Neural cell (in vitro differentiated cells): ENCODE data around the gene BMERB1. TPM values are rescaled to one million over a fixed set of nuclear protein-coding genes. Genes with fewer than 3 reads are reported as not detected.

ENCODE experiments used
- H2AFZ ChIP-seq: fragments of 200-600, 300-800 bp; sonication (generic), shearing (Covaris generic); 2 replicates; pipeline ENCODE4 v1.6.0; 2014; ENCODE audit warnings: low read depth, mild to moderate bottlenecking, antibody characterized with exemption, low read length, moderate library complexity
- H3F3A ChIP-seq: fragments of 200-600 bp; shearing (Covaris generic); 2 replicates; pipeline ENCODE4 v1.6.1; 2016; ENCODE audit warnings: mild to moderate bottlenecking, moderate library complexity, mixed read lengths, antibody characterized with exemption, low read length; ENCODE audit not compliant: insufficient read depth, poor library complexity, severe bottlenecking
- H3K27ac ChIP-seq: fragments of 200-600, 300-800 bp; sonication (generic), shearing (Covaris generic); 2 replicates; pipeline ENCODE4 v1.5.1; 2014; ENCODE audit warnings: mild to moderate bottlenecking, low read length, moderate library complexity
- H3K27me3 ChIP-seq: fragments of 300-800, 200-600 bp; sonication (generic), shearing (Covaris generic); 2 replicates; pipeline ENCODE4 v1.6.0; 2014; ENCODE audit warnings: mild to moderate bottlenecking, low read depth, low read length, moderate library complexity; ENCODE audit not compliant: insufficient read depth
- H3K36me3 ChIP-seq: fragments of 300-800, 200-600 bp; sonication (generic), shearing (Covaris generic); 2 replicates; pipeline ENCODE4 v1.5.1; 2014; ENCODE audit warnings: mild to moderate bottlenecking, antibody characterized with exemption, low read length, moderate library complexity; ENCODE audit not compliant: insufficient read depth
- H3K4me2 ChIP-seq: fragments of 300-800, 200-600 bp; sonication (generic), shearing (Covaris generic); 2 replicates; pipeline ENCODE4 v1.6.0; 2014; ENCODE audit warnings: mild to moderate bottlenecking, low read length
- H3K4me3 ChIP-seq: fragments of 300-800, 200-600 bp; sonication (generic), shearing (Covaris generic); 2 replicates; pipeline ENCODE4 v1.5.1; 2014; ENCODE audit warnings: mild to moderate bottlenecking, low read length, moderate library complexity
- H3K79me2 ChIP-seq: fragments of 200-600 bp; shearing (Covaris generic); replicated peaks from 2 replicates; pipeline ENCODE4 v1.6.0; 2014; ENCODE audit warnings: mild to moderate bottlenecking, low read length, moderate library complexity; ENCODE audit not compliant: insufficient read depth
- H3K9ac ChIP-seq: fragments of 300-800, 200-600 bp; sonication (generic), shearing (Covaris generic); 2 replicates; pipeline ENCODE4 v1.6.1; 2016; ENCODE audit warnings: mild to moderate bottlenecking, low read length, mixed read lengths
- H3K9me2 ChIP-seq: fragments of 200-600 bp; shearing (Covaris generic); 2 replicates; pipeline ENCODE4 v1.6.1; 2016; ENCODE audit warnings: mild to moderate bottlenecking, low read length, mixed read lengths; ENCODE audit not compliant: insufficient read depth
- H3K9me3 ChIP-seq: fragments of 200-600, 300-800 bp; sonication (generic), shearing (Covaris generic); 2 replicates; pipeline ENCODE4 v1.6.1; 2016; ENCODE audit warnings: mild to moderate bottlenecking, mixed run types, low read length, moderate library complexity, mixed read lengths
- H4K20me1 ChIP-seq: fragments of 200-600 bp; shearing (Covaris generic); 2 replicates; pipeline ENCODE4 v1.6.1; 2016; ENCODE audit warnings: mild to moderate bottlenecking, mixed run types; ENCODE audit not compliant: insufficient read depth
- CTCF ChIP-seq: fragments of 450-650 bp; IDR thresholded peaks from 2 replicates; pipeline ENCODE4 v1.5.1; 2014; ENCODE audit warnings: antibody characterized with exemption, mild to moderate bottlenecking, moderate library complexity; ENCODE audit not compliant: poor library complexity, severe bottlenecking
- EP300 ChIP-seq: fragments of 450-650 bp; conservative IDR thresholded peaks from 2 replicates; pipeline ENCODE4 v1.6.1; 2014; ENCODE audit warnings: antibody characterized with exemption, mild to moderate bottlenecking, moderate library complexity; ENCODE audit not compliant: poor library complexity, severe bottlenecking
- EZH2 ChIP-seq: fragments of 200-600, 300-800 bp; shearing (Covaris generic), sonication (generic); IDR thresholded peaks from 2 replicates; pipeline ENCODE4 v1.6.1; 2014; ENCODE audit warnings: antibody characterized with exemption, low read length, borderline replicate concordance, mild to moderate bottlenecking; ENCODE audit not compliant: insufficient read depth, poor library complexity, severe bottlenecking
- MXI1 ChIP-seq: fragments of 450-650 bp; conservative IDR thresholded peaks from 2 replicates; pipeline ENCODE4 v1.6.1; 2014; ENCODE audit warnings: antibody characterized with exemption, mild to moderate bottlenecking; ENCODE audit not compliant: poor library complexity, severe bottlenecking
- POLR2AphosphoS5 ChIP-seq: IDR thresholded peaks from 2 replicates; pipeline ENCODE4 v1.6.1; 2012
- RAD21 ChIP-seq: fragments of 450-650 bp; conservative IDR thresholded peaks from 2 replicates; pipeline ENCODE4 v1.6.1; 2014; ENCODE audit warnings: antibody characterized with exemption, mild to moderate bottlenecking, moderate library complexity
- REST ChIP-seq: IDR thresholded peaks from 2 replicates; pipeline ENCODE4 v1.6.1; 2012; ENCODE audit warnings: borderline replicate concordance
- SMC3 ChIP-seq: fragments of 450-650 bp; conservative IDR thresholded peaks from 2 replicates; pipeline ENCODE4 v1.6.1; 2014; ENCODE audit warnings: antibody characterized with exemption, mild to moderate bottlenecking, moderate library complexity; ENCODE audit not compliant: poor library complexity
- TAF1 ChIP-seq: IDR thresholded peaks from 2 replicates; pipeline ENCODE4 v1.6.1; 2012; ENCODE audit warnings: low read depth
- polyA plus RNA-seq: library from polyadenylated mRNA; depleted of rRNA; stranded (reverse); fragments of >200 nt; gene quantifications from 2 replicates; pipeline ENCODE4 v1.2.3, GENCODE V29; 2014

BMERB1 gene
- polyA plus RNA-seq, 1 donor from 2014 or later = 149 TPM

GRCh38 chr16:15581127-15581815, 146.9 kb downstream of the BMERB1 start:
- no peak overlapping the region for H3K27ac ChIP-seq
- TF ChIP-seq RAD21 (no peak), EZH2 (no peak), EP300 (no peak), CTCF (no peak), REST (no peak), SMC3 (no peak), MXI1 (no peak), TAF1 (no peak), POLR2AphosphoS5 (no peak)
- H3K36me3 ChIP-seq = peaks cover 6% of the 10 kb centered on the region
- no peak overlapping the region for H3K9ac ChIP-seq
- H4K20me1 ChIP-seq = no peaks in the 10 kb centered on the region
- no peak overlapping the region for H3K4me3 ChIP-seq
- H3F3A ChIP-seq = no peaks in the 10 kb centered on the region
- H3K9me3 ChIP-seq = peaks cover under 1% of the 10 kb centered on the region
- no peak overlapping the region for H2AFZ ChIP-seq
- no peaks in the 10 kb centered on the region for H3K9me2 ChIP-seq
- no peaks in the 10 kb centered on the region for H3K27me3 ChIP-seq
- H3K4me2 ChIP-seq = no peak overlapping the region
- no peaks in the 10 kb centered on the region for H3K79me2 ChIP-seq

- no peak for TF ChIP-seq POLR2AphosphoS5
- no peak for TF ChIP-seq REST
- TF ChIP-seq EZH2 = no peak
Observed at GRCh38 chr16:15583526-15583925, 149.1 kb downstream of the BMERB1 start.

More at GRCh38 chr16:15583526-15583925, 149.1 kb downstream of the BMERB1 start:
- H2AFZ ChIP-seq = no peak overlapping the region
- no peaks in the 10 kb centered on the region for H4K20me1 ChIP-seq
- H3K9me2 ChIP-seq = no peaks in the 10 kb centered on the region
- H3K36me3 ChIP-seq = peaks cover 20% of the 10 kb centered on the region
- H3K9ac ChIP-seq = no peak overlapping the region
- H3K27me3 ChIP-seq = no peaks in the 10 kb centered on the region
- no peaks in the 10 kb centered on the region for H3F3A ChIP-seq
- H3K9me3 ChIP-seq = peaks cover 14% of the 10 kb centered on the region
- H3K4me3 ChIP-seq = no peak overlapping the region
- H3K79me2 ChIP-seq = no peaks in the 10 kb centered on the region
- no peak overlapping the region for H3K4me2 ChIP-seq
- no peak overlapping the region for H3K27ac ChIP-seq
